Activated CD4-positive, alpha-beta T cell treated with anti-CD3 and anti-CD28 coated beads for 1 hour (primary cell): ENCODE measurements around the gene HIP1.
"Not testable (repeated sequence)": the region's sequence is repeated elsewhere in the genome, so short reads cannot be mapped to it uniquely, and the experiment has no call there.

ENCODE experiments used
- DNase-seq: peaks from one replicate; pipeline ENCODE4 v3.0.0-alpha.2; 2020

The HIP1 gene

DNA sequence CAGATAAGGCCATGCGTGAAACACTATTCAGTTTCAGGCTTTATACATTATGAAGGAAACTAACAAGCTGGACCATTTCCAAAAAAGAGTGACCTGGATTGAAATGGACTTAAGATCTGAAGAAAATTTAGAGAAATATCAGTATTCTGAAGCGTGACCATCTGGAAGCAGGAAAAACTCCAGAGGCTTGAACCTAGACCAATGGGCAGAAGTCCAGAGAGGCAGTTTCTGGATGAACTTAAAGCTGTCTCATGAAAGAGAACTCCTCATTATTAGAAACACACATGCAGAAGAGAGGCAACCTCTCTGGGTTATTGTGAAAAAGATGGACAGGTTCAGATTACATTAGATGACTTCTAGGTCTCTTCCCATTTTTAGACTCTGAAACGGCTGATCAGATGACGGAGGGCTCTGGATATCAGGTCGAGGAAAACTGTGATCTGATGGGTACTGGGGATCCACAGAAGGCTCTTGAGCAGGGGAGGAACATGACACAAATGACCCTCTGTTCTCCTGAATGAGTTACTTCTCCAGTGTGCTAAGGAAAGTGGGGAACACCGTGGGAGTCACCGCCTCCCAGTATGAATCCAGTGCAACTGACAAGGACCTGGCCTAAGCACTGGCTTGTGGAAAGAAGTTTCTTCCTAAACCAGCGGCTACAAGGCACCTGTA, 130.2 kb downstream of the HIP1 start:
- DNase-seq, result no peak

DNA sequence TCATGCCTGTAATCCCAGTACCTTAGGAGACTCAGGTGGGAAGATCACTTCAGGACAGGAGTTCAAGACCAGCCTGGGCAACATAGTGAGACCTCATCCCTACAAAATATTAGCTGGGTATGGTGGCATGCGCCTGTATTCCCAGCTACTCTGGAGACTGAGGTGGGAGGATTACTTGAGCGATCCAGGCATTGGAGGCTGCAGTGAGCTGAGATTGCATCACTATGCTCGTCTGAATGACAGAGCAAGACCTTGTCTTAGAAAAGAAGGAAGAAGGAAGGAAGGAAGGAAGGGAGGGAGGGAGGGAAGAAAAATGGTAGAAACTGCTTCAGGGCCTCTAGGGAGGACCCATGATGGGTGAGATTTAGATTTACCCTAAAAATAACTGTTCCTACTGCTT, 134.3 kb downstream of the HIP1 start:
- DNase-seq, result no peak

DNA sequence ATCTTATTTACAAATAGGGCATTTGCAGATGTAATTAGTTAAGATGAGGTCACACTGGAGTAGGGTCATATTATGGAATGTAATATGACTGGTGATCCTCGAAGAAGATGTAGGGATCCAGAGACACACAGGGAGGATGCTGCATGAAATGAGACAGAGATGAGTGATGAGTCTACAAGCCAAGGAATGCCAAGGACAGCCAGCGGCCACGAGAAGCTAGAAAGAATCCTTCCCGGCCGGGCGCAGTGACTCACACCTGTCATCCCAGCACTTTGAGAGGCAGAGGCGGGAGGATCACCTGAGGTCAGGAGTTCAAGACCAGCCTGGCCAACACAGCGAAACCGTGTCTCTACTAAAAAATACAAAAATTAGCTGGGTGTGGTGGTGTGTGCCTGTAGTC, 135.9 kb downstream of the HIP1 start:
- DNase-seq, result not testable (repeated sequence)

DNA sequence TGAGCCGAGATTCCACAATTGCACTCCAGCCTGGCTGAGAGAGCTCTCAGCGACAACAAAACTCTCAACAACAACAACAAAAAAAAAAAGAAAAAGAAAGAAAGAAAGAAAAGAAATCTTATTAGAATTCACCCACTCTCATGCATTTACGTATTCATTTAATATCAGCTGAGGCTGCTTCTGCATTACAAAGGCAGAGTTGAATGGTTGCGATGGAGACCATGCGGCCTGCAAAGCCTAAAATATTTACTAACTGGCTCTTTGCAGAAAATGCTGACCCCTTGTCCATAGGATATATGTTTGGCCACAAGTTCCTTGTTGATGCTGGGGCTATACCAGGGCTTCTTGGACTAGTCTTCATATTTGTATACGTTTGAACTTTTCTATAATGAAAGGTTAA, 137.2 kb downstream of the HIP1 start:
- no peak for DNase-seq

DNA sequence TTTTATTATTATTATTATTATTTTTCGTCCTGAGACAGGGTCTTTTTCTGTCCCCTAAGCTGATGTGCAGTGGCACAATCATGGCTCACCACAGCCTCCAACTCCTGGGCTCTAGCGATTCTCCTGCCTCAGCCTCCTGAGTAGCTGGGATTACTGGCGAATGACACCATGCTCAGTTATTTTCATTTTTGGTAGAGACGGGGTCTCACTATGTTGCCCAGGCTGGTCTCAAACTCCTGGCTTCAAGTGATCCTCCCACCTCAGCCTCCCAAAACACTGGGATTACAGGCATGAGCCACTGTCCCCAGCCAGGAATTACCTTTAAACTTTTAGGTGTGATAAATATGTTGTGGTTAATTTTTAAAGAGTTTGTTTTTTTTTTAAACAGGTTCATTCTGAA, 138.0 kb downstream of the HIP1 start:
- not testable (repeated sequence) for DNase-seq

DNA sequence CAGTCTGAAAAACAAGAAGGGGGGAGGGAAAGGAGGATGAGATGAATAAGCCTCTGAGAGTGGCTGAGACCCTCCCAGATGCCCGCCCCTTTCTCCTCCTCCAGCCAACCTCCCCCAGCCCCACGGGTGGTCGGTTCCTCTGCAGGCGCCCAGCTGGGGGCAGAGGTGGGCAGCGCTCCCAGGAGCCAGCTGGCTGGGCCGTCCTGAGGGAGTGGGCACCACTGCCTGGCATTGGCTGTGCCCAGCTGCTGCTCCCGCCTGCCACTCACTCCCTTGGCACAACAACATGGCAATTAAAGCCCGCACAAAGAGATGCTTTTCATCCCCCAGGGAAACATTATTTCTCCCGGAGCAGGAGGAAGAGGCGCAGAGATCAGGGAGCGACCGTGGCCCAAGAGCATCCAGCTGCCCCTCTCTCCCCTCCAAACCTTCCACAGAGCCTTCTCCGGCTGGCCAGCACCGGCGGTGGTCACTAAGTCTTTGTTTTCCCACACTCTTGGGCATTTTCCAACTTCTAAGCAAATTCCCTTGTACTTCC, 139.4 kb downstream of the HIP1 start:
- DNase-seq, result no peak

DNA sequence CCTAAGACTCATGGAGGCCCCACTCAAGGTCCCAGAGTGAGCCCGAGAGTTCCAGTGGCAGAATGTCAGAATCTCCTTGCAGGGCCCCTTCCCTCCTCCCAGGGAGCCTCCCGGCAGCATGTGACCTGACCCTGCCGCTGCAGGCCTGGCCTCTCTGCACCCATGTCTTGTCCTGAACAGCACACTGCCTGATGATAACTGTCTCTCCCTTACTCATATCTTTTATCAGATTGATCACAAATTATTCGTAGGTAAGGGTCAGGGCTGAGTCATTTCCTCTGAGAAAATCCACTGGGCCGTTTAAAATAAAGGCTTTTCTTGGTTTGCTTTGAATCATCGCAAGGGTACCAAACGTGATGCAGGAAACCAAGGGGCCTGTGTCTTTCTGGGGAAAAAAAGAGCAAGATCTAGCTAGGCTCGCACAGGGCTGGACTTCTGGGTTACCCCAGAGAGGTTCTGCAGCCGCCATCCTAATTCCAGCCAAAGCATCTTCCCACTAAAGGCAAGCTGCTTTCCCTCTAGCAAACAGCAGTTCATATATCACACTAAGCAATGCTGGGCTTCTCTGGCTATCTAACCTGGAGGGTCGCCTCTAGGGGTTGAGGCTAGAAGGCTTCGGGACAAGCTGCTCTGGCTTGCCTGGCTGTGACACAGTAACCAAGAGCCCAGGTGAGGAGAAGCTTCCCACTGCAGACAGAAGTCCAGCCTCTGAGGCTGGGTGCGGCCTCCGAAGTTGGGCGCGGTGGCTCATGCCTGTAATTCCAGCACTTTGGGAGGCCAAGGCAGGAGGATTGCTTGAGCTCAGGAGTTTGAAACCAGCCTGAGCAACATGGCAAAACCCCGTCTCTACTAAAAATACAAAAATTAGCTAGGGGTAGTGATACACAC, 141.8 kb downstream of the HIP1 start:
- DNase-seq, result no peak

DNA sequence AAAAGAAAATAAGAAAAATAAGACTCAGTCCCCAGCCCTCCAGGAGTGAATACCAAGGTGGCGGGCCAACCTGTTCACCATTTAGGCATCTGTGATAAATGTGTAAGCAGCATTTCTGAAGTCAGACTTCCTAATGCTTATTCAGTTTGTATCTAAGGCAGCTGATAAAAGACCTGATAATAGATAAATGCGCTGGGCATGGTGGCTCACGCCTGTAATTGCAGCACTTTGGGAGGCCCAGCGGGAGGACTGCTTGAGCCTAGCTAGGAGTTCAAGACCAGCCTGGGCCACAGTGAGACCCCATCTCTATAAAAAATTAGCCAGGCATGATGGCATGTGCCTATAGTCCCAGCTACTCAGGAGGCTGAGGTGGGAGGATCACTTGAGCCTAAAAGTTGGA, 143.0 kb downstream of the HIP1 start:
- DNase-seq, result no peak

DNA sequence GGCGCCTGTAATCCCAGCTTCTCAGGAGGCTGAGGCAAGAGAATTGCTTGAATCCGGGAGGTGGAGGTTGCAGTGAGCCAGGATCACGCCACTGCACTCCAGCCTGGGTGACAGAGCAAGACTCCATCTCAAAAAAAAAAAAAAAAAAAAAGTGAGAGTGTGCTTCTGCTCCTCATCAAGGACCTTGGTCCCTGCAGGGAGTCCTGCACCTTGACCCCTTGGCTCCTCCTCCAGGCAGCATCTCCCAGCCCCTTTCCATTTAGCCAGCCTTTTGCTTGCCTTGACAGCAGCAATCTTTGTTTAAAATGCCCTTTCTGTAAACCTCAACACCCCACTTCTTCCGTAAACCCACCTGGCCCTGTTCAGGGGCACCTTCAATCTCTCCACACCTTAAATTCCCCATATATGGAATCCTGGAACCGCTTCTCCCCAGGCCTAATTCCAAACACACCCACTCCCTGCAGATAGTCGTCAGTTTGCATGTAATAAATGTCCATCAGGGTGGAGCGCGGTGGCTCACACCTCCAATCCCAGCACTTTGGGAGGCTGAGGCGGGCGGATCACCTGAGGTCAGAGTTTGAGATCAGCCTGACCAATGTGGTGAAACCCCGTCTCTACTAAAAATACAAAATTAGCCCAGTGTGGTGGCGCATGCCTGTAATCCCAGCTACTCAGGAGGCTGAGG, 145.1 kb downstream of the HIP1 start:
- DNase-seq, result not testable (repeated sequence)

DNA sequence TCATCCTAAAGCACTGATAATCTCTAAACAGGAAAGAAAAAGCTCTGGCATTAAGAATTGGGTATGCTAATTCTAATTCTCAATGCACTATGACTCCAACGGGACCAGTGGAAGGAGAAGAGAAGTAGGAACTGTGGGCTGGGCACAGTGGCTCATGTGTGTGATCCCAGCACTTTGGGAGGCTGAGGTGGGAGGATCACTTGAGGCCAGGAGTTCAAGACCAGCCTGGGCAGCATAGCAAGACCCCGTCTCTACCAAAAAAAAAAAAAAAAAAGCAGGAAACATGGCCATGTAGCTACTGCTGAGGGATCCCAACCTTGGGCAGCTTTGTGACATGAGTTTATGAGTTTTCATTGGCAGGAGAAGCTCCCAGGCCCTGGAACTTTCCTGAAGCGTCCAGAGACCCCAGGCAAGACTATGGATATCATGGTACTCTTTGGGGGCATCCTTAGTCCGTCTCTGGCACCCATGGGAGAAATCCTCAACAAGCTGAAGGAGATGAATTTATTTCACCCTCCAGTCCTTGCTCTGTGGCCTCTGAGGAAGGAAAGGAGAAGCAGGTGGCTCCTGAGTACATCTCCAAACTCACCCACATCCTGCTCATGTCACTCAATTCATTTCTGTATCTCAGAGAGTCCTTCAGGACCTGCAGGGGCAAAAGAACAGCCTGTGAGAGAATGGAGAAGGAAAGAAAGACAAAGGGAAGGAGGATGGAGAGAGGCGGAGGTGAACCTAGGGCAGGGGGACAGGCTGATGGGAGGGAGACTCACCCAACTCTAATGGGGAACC, 147.1 kb downstream of the HIP1 start:
- DNase-seq, result no peak

DNA sequence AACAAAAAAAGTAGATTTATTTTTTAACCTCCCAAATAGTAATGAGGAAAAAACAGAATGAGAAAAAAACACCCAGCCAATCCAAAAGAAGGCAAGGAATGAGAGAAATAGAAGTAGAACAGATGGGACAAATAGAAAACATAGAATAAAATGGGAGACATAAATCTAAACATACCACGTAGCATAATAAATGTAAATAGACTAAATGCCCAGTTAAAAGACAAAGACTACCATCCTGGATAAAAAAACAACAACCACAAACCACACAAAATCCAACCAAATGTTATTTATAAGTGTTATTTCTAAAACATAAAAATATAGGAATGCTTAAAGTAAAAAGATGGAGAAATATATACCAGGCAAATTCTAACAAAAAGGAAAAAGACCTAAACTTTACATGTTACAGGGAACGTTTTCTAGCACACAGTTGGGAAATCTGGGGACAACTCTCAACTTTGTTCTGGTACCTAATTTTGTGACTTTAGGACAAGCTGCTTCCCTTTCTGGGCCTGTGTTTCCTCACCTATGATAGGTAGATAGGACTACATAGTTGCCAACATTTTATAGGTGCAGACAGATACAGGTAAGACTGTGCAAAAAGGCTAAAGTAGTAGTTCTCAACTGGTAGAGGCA, 148.3 kb downstream of the HIP1 start:
- DNase-seq, result no peak

DNA sequence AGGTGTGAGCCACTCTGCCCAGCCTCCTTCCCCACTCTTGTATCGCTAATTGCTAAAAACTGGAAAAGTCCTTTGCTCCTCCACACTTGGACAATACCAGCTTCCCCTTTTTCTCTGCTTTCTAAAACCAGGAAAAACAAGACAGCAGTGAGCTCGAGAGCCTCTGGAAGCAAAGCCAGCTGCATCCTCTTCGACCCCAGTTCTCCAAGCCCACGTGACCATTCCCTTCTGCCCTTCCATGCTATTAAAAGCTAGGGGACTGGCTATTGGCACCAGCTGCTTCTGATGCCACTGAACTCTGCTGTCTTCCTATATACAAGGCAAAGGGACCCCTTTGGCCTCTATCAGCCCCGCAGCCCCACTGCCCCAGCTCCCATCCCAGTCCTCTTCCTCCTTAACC, 154.4 kb downstream of the HIP1 start:
- DNase-seq, result no peak

DNA sequence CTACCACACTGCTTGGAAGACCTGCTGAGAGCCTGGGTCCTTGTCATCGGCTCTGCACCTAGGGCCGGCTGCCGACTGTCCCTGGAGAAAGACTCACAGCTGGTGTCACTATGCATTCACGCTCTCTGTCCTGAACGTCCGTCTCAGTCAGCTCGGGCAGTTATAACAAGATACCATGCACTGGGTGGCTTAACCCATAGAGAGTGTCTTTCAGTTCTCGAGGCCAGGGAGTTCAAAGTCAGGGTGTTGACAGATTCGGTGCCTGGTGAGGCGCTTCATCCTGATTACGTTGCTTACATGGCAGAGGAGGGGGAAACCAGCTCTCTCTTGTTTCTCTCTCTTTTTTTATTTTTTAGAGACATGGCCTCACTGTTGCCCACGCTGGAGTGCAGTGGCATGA, 155.5 kb downstream of the HIP1 start:
- no peak for DNase-seq

DNA sequence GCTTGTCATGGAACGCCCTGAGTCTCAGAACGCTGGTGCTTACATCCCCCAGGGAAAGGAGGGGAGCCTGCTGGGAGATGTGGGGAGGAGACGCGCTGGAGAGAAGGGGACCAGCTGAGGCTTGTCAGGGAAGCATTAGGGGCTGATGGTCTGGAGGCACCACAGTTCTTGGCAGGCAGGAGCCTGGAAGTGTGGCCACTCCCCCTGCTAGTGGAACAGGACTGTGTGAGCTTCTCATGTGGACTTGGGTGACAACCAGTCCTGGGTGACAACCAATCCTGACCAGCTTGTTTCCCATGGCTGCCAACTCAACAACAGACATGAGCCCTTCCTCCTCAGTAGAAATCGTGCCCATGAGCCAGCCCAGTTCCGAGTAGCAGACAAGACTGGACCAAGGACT, 158.8 kb downstream of the HIP1 start:
- no peak for DNase-seq

DNA sequence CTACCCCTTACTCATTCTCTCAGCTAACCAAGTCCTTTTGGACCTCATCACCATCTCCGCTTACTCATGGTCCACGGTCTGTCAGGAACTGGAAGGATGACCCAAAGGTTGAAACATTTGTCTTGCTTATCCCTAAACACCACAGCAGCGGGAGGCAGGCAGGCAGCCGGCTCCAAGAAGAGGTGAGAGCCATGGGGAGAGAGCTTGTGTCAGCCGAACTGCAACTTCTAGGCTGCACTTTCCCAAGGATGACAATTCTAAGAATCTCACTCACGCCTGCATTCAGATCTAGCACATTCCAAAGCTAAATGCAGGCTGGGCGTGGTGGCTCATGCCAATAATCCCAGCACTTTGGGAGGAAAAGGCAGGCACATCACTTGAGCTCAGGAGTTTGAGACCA, 160.7 kb downstream of the HIP1 start:
- DNase-seq, result no peak

DNA sequence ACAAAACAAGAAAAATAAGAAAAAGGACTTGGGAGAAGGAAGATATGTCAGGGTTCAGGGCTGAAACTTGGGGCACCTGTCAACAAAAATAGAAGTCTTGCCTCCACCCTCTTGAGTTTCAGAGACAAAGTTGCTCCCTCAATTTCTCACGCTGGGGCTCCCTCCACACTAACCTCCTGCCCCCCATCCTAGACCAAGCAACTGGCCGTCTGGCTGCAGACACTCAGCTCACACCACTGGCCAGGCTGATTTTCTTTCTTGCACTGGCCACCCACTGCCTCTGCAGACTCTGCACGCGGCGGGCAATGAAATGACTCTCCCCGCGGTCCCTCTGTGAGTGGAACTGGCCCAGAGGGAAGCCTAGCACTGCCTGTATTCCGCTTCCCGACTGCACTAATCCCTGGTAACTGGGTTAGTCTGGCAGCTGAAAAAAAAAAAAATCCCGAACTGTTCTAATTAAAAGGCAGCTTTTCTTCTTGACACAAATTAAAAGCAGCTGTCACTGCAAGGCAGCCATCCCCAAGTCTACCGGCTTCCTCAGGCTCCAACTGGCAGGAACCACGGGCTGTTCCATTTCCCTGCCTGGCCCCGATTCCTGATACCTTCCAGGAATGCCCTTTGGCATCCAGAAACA, 163.1 kb downstream of the HIP1 start:
- no peak for DNase-seq

DNA sequence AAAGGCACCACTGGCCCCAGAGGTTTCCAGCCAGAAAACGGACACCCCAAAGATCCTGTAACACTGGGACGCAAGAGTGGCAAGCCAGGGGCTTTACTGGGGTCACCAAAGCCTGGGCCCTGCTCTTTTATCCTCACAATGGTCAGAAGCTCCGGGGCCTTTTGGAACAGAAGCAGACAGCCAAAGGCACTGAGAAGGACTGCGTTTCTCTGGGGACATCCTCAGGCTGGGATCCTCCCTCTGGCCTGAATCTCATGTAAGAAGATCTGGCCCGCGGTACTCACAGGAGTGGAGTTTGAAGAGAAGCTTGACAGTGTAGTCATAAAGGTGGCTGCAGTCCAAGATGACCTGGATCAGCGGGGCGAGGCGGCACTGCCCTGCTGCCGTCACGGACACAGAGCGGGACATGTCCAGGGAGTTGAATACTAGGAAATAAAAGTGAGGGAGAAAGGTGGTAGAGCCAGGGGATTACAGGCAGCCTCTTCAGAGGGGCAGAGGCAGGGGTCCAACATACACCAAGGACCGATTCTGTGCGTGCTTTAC, 165.2 kb downstream of the HIP1 start:
- DNase-seq, result no peak

DNA sequence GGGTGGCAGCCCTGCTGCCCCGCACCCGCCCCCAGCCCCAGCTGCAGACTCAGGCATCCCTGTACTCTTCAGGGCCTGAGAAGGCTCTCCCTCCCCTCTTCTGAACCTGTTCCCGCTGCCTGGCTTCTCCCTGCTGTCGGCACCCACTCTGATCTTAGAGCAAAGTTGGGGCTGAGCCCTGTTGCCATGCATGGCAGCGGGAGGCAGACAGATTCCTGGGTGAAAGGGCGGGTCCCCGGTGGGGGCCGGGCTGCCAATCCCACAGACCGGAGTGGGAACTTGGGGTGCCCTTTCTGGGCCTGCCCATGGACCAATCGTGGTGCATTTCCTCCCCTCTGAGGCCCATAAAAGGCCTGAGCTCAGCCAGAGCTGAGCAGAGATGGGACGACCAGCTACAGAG, 165.9 kb downstream of the HIP1 start:
- DNase-seq, result no peak

DNA sequence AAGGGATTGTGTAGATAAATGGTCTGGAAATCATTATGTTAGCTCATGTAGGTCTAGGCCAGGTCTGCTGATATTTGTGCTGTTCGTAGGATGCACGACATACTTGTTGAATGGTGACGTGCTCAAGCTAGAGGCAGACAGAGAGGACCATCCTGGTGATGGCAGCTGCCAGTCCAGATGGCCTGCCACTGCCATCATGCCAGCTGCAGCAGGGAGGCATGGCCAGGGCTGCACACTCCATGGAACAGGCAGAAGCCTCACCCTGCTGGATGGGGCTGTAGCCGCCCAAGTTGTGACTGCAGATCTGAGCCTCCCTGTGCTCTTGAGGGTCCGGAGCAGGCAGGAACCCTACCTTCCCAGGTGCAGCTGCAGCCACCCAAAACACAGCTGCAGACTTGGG, 166.3 kb downstream of the HIP1 start:
- no peak for DNase-seq

DNA sequence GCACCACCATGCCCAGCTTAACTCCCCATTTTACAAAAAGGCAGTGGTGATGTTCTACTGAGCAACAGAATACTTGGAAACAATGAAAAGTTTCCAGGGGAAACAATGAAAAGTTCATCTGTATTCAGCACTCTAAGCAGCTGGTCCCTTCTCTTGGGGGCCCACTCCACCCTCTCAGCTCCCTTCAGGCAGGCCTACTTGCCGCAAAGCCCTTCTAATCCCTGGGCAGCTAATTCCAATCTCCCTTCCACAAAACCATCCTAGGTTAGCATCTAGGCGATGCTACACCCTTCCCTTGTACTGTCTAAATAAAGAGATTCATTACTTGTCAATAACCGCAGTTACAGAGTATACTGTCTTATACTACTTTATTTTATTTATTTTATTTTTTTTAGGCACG, 167.5 kb downstream of the HIP1 start:
- no peak for DNase-seq

DNA sequence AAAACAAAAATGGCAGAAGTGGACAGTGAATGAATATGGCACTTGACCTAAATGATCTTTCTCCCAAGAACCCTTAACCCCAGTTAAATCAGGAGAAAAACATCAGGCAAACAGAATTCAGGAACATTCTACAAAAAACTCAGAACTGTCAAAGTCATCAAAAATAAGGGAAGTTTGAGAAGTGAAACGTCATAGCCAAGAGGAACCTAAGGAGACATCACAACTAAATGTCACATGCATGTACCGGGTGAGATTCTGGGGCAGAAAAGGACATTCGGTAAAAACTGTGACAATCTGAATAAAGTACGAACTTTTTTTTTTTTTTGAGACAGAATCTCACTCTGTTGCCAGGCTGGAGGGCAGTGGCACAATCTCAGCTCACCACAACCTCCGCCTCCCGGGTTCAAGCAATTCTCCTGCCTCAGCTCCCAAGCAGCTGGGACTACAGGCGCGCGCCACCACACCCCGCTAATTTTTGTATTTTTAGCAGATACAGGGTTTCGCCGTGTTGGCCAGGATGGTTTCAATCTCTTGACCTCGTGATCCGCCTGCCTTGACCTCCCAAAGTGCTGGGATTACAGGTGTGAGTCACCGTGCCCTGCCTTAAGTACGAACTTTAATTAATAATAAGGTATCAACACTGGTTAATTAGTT, 169.0 kb downstream of the HIP1 start:
- DNase-seq, result not testable (repeated sequence)
